BJ (cell line): Measurements from ENCODE around the gene CSN1S1. TPM values are rescaled to one million over a fixed set of nuclear protein-coding genes. Genes with fewer than 3 reads are reported as not detected.

Experiments
- CTCF ChIA-PET: fragments of 350-600 bp; formaldehyde crosslinking; extraction: SDS; loops from one replicate; lab custom pipeline; 2021; ENCODE audit warnings: antibody characterized with exemption, inconsistent platforms; lab: Yijun Ruan, JAX
- POLR2A ChIA-PET: fragments of 300-600 bp; sonication (Branson Sonifier 250); formaldehyde crosslinking; extraction: SDS; loops from one replicate; lab custom pipeline; 2021; ENCODE audit warnings: antibody characterized with exemption; lab: Charles Lee
- DNase-seq: peaks from one replicate; pipeline ENCODE4 v3.0.0-alpha.2; 2011; ENCODE audit warnings: low read depth
- H3K27me3 ChIP-seq: 2 replicates; pipeline ENCODE4 v1.6.0; 2011; ENCODE audit warnings: low read length; ENCODE audit not compliant: control insufficient read depth, insufficient read depth
- H3K36me3 ChIP-seq: 2 replicates; pipeline ENCODE4 v1.5.1; 2011; ENCODE audit warnings: low read length; ENCODE audit not compliant: control insufficient read depth, insufficient read depth
- H3K4me3 ChIP-seq: 2 replicates; pipeline ENCODE4 v1.5.1; 2011; ENCODE audit warnings: low read depth, mild to moderate bottlenecking, control low read depth, low read length
- polyA plus RNA-seq: library from polyadenylated mRNA; depleted of rRNA; stranded (reverse); fragments of >200 nt; gene quantifications from 2 replicates; pipeline ENCODE4 v1.2.3, GENCODE V29; 2011
- TF ChIP-seq, protein P1 (sequence below): IDR thresholded peaks from 2 replicates; pipeline ENCODE4 v1.5.1; 2011; ENCODE audit warnings: low read depth, mild to moderate bottlenecking, control low read depth, inconsistent platforms, low read length, moderate library complexity; ENCODE audit not compliant: insufficient read depth

The CSN1S1 gene
- polyA plus RNA-seq, 1 experiment: not detected

- TF ChIP-seq, protein P1, sequence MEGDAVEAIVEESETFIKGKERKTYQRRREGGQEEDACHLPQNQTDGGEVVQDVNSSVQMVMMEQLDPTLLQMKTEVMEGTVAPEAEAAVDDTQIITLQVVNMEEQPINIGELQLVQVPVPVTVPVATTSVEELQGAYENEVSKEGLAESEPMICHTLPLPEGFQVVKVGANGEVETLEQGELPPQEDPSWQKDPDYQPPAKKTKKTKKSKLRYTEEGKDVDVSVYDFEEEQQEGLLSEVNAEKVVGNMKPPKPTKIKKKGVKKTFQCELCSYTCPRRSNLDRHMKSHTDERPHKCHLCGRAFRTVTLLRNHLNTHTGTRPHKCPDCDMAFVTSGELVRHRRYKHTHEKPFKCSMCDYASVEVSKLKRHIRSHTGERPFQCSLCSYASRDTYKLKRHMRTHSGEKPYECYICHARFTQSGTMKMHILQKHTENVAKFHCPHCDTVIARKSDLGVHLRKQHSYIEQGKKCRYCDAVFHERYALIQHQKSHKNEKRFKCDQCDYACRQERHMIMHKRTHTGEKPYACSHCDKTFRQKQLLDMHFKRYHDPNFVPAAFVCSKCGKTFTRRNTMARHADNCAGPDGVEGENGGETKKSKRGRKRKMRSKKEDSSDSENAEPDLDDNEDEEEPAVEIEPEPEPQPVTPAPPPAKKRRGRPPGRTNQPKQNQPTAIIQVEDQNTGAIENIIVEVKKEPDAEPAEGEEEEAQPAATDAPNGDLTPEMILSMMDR: no peak
- ChIA-PET CTCF (no interaction called here), POLR2A (no interaction called here)
- no peak for DNase-seq
- Histone ChIP-seq H3K36me3 (no peaks in the 10 kb centered on the region), H3K27me3 (no peaks in the 10 kb centered on the region), H3K4me3 (no peak within 1 kb of the TSS)
Observed at GRCh38 chr4:69965628-69966027, 34.8 kb downstream of the CSN1S1 start, which contains the start of gene CSN2. CSN2 (minus strand) TSS chr4:69965728; CDS start chr4:69960995, 4,733 bp downstream.

GRCh38 chr4:69970071-69970470 lies 39.2 kb downstream of the CSN1S1 start:
- Histone ChIP-seq H3K36me3 (no peaks in the 10 kb centered on the region), H3K4me3 (no peak overlapping the region), H3K27me3 (no peaks in the 10 kb centered on the region)
- ChIA-PET CTCF (no interaction called here), POLR2A (no interaction called here)
- DNase-seq: no peak
- TF ChIP-seq, protein P1: no peak

DNA sequence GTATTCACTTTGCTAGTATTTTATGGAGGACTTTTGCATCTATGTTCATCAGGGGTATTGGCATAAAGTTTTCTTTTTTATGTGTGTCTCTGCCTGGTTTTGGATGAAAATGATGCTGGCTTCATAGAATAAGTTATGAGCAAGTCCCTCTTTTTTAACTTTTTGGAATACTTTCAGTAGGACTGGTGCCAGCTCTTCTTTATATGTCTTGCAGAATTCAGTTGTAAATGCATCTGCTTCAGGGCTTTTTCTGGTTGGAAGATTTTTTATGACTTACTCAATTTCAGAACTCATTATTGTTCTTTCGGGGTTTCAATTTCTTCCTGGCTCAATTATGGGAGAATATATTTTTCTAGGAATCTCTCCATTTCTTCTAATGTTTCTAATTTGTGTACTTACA lies 43.8 kb downstream of the CSN1S1 start:
- Histone ChIP-seq H3K4me3 (no peak overlapping the region), H3K27me3 (no peaks in the 10 kb centered on the region), H3K36me3 (no peaks in the 10 kb centered on the region)
- POLR2A ChIA-PET: no interaction called here
- CTCF ChIA-PET: no interaction called here
- no peak for DNase-seq
- TF ChIP-seq, protein P1: no peak

DNA sequence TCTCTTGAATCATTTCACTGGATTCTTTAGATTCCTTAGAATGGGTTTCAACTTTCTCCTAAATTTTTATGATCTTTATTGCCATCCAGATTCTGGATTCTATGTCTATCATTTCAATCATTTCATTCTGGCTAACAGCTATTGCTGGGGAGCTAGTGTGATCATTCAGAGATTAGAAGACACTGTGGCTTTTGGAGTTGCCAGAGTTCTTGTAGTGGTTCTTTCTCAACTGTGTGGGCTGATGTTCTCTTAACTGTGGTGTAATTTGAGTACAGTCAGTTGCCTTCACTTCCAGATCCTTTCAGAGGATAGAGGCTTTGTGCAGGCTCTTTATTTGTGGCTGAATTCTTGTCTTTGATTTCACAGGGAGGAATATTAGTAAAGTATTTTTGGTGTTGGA lies 46.7 kb downstream of the CSN1S1 start:
- POLR2A ChIA-PET: no interaction called here
- H3K27me3 ChIP-seq: no peaks in the 10 kb centered on the region
- TF ChIP-seq, protein P1: no peak
- CTCF ChIA-PET: no interaction called here
- DNase-seq: no peak
- H3K4me3 ChIP-seq: no peak overlapping the region
- no peaks in the 10 kb centered on the region for H3K36me3 ChIP-seq

- H3K36me3 ChIP-seq: no peaks in the 10 kb centered on the region
- TF ChIP-seq, protein P1: no peak
- ChIA-PET POLR2A (no interaction called here), CTCF (no interaction called here)
- no peak overlapping the region for H3K4me3 ChIP-seq
- DNase-seq: no peak
- no peaks in the 10 kb centered on the region for H3K27me3 ChIP-seq
Observed at GRCh38 chr4:69984030-69984443, 53.2 kb downstream of the CSN1S1 start.
